NOMO-1 (cell line): ENCODE measurements around the gene WFIKKN1.
"Not testable (repeated sequence)": the region's sequence is repeated elsewhere in the genome, so short reads cannot be mapped to it uniquely, and the experiment has no call there.

Experiments used
- DNase-seq, 2 experiments: peaks; one replicate each; lab custom pipeline; 2025; ENCODE audit not compliant: unreplicated experiment in 2 of 2; lab: John Stamatoyannopoulos, UW

WFIKKN1 gene

GRCh38 chr16:595094-595528, 35.7 kb upstream of the WFIKKN1 start:
- no peak for DNase-seq

DNA sequence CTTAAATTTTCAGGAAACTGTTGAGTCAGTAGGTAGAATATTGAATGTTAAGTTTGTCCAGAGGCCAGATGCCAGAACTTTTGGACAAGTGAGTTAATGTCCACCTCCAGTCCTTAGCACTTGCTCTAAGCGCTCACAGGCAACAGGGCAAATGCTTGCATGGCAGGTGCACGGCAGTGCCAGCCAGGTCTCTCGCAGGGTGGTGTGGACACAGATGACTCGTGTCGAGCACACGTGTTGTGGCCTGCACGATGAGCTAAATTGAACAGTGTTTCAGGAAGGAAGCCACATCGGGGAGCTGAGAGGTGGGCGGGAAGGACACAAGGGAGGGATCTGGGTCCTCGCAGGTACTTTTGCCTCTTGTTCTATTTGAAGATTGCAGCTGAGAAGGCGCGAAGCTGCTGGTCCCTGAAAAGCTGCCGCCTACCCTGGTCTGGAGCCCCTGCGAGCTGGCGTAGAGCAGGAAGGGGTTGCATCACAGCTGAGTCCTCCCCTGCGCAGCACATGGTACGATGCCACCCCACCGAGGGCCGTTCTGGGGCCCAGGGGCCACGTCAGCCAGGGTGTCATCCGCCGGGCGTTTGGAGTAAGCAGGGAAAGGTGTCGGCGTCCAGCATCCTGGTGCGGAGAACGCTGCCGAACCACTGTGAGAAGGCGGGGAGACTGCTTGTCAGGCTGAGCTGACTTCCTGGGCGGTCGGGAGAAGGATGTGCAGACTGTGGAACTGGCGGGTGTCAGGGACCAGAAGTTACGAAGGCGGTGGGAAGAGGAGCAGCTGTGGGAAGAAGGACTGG, 34.6 kb upstream of the WFIKKN1 start:
- DNase-seq = no peak

GRCh38 chr16:596736-597060, 34.1 kb upstream of the WFIKKN1 start:
- DNase-seq = no peak

DNA sequence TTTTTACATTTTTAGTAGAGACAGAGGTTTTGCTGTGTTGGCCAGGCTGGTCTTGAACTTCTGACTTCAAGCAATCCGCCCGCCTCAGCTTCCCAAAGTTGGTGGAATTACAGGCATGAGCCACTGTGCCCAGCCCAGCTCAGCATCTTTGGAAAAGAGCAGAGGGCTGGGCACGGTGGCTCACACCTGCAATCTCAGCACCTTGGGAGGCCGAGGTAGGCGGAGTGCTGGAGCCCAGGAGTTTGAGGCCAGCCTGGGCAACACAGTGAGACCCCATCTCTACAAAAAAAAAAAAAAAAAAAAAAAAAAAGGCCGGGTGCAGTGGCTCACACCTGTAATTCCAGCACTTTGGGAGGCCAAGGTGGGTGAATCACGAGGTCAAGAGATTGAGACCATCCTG, 33.1 kb upstream of the WFIKKN1 start:
- DNase-seq = not testable (repeated sequence)

- DNase-seq = no peak
Measured at GRCh38 chr16:598823-599739, 31.7 kb upstream of the WFIKKN1 start.

GRCh38 chr16:600781-601180, 30.0 kb upstream of the WFIKKN1 start:
- no peak for DNase-seq

DNA sequence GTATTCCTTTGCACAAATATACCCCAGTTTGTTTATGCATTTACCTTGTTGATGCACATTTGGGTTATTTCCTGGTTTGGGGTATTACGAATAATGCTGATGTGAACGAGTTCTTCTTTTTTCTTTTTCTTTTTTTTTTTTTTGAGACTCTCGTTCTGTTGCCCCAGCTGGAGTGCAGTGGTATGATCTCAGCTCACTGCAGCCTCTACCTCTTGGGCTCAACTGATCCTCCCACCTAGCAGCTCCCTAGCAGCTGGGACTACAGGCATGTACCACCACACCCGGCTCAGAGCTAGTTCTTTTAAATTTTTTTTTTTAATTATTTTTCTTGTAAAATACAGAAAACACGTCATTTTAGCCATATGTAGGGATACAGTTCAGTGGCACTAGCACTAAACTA, 26.9 kb upstream of the WFIKKN1 start:
- DNase-seq = no peak

DNA sequence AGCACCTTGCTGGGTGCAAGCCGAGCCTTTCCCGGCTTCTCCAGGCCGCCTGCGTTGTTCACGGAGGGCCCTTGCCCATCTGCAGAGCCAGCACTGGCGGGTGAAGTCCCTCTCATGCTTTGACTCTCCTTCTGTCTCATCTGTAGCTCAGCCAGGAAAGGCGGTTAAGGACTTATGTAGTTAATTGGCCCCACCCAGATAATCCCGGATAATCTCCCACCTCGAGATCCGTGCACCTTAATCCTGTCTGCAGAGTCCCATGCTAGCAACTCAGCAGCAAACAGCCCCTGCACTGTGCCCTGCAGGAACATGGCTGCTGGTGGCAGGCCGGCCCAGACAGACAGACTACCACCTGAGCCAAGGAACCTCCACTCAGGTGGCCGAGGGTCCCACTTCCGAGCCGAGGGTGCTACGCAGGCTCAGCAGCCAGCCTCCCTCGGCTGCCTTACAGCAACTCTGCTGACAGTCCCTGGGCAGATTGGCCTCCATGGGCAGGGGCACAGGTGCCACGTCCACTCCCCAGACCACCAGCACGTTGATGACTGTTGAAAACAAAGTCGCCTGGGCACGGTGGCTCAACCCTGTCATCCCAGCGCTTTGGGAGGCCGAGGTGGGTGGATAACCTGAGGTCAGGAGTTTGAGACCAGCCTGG, 24.0 kb upstream of the WFIKKN1 start:
- no peak for DNase-seq

GRCh38 chr16:608019-608418, 22.8 kb upstream of the WFIKKN1 start:
- no peak for DNase-seq

DNA sequence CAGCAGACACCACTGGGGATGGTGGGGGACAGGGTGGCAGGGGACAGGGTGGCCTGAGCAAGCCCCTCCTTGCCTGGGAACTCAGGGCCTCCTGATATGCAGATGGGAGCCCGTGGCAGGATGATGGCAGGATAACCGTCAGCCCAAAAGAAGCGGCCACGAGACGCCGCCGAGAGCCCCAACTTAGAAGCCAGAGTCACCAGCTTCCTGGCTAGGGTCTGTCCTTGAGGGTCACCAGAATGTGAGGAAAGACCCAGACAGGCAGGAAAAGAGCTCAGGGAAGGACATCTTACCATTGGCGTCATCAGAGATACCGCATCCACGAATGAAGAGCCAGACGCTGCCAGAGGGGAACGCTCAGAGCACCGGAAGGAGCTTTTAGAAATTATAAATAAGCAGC, 21.5 kb upstream of the WFIKKN1 start:
- no peak for DNase-seq

DNA sequence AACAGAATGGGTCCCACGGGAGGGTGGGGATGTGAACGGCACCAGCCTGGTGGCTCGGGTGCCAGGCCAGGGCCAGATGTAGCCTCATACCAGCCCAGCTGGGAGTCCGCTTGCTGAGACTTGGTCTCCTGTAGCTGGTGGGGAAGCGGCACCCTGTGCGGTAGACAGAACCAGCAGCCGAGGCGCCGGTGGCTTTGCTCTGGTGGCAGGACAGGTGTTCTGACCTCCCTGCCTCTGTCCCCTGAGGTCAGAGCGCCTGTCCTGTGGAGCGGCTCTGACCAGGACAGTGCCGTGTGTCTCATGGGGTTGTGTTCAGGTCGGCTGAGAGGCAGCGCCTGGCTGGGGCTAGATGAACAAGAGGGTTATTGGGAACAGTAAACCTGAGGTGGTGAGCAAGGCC, 20.8 kb upstream of the WFIKKN1 start:
- no peak for DNase-seq

DNA sequence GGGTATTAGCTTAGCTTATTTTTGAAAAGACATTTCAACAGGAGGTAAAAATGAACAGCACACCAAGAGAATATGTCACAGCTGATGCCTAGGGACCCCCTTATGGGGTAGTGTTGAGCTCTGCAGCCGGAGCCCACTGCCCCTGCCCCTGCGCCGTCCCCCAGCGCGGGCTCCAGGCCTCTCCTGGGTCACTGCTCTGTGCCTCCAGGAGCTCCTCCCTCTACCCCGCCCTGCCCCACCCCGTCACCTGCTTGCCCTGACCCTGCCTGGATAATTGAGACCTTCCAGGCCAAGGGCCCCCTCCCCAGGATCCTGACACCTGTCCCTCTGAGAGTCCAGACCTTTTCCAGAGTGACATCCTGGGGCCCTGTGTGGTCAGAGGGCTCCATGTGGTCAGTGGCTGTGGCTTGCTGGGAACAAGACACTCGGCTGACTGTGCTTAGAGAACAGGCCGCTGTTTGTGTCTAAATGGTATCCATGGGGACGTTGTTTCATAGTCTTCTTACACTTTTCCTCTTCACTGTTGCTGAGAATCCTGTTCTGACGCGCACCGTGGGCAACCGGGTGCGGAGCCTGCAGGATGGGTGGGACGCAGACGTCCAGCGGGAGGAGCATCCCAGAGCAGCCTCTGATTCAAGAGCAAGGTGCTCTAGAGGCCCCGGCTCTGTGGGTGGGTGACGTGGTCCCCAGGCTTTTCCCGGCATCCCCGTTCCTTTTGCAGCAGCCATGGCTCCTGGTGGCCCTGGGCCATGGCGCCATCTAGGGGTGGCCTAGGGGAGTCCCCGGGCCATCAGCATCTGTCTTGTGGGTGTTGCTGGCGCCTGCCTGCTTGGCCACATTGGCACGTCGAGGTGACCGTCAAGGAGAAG, 20.0 kb upstream of the WFIKKN1 start:
- DNase-seq = no peak

DNA sequence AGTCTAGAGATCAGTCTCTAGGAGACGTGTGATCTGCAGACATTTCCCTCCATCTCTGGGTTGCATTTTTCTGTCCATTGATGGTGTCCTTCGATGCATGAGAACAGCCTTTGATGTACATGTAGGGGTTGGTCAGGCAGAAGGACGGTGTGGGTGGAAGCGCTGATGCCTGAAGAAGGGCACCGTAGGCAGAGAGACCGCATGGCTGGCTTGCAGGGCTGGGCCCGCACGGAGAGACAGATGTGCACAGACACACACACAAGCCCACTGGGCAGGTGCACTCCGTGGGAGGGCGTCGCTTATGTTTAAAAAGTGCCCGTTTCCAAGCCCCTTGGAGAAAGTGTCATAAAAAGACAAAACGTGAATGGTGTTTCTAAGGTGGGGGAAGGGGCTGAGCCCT, 15.7 kb upstream of the WFIKKN1 start:
- no peak for DNase-seq

GRCh38 chr16:616733-617586, 13.8 kb upstream of the WFIKKN1 start:
- no peak for DNase-seq

- DNase-seq = no peak
Measured at GRCh38 chr16:617855-618254, 12.9 kb upstream of the WFIKKN1 start.

GRCh38 chr16:619476-620100, 11.2 kb upstream of the WFIKKN1 start:
- no peak for DNase-seq

GRCh38 chr16:620700-621525, 9.9 kb upstream of the WFIKKN1 start:
- no peak for DNase-seq

GRCh38 chr16:621526-622105, 9.2 kb upstream of the WFIKKN1 start:
- DNase-seq = no peak
